GM23338 (cell line): ENCODE results near the gene RAD51B. TPM values are rescaled to one million over a fixed set of nuclear protein-coding genes. Genes with fewer than 3 reads are reported as not detected.

Source experiments
- ATAC-seq: fragments of 200-7000 bp; cut with Tn5 transposase; 3 replicates; pipeline ENCODE4 v1.9.1; 2020
- DNase-seq: peaks from one replicate; pipeline ENCODE4 v3.0.0-alpha.2; 2015; ENCODE audit warnings: low spot score
- H2AFZ ChIP-seq: fragments of 200-600 bp; sonication (generic); 2 replicates; pipeline ENCODE4 v1.8.0; 2016; ENCODE audit warnings: antibody characterized with exemption, mild to moderate bottlenecking, moderate library complexity
- H3F3A ChIP-seq: fragments of 200-600 bp; sonication (generic); replicated peaks from 2 replicates; pipeline ENCODE4 v1.8.0; 2017; ENCODE audit warnings: antibody characterized with exemption, mixed run types, low read depth
- H3K27ac ChIP-seq: fragments of 200-600 bp; sonication (generic); 2 replicates; pipeline ENCODE4 v1.6.1; 2016; ENCODE audit warnings: low read depth
- H3K27me3 ChIP-seq: fragments of 200-600 bp; sonication (generic); 2 replicates; pipeline ENCODE4 v1.8.0; 2016; ENCODE audit warnings: mild to moderate bottlenecking, mixed run types, moderate library complexity; ENCODE audit not compliant: insufficient read depth
- H3K36me3 ChIP-seq: fragments of 200-600 bp; sonication (generic); 2 replicates; pipeline ENCODE4 v1.8.0; 2016; ENCODE audit warnings: mild to moderate bottlenecking; ENCODE audit not compliant: insufficient read depth
- H3K4me1 ChIP-seq: fragments of 200-600 bp; sonication (generic); 2 replicates; pipeline ENCODE4 v1.8.0; 2016; ENCODE audit warnings: mild to moderate bottlenecking, moderate library complexity; ENCODE audit not compliant: insufficient read depth
- H3K4me2 ChIP-seq: fragments of 200-600 bp; sonication (generic); 2 replicates; pipeline ENCODE4 v1.7.1; 2017; ENCODE audit warnings: mixed run types
- H3K4me3 ChIP-seq: fragments of 200-600 bp; sonication (generic); 2 replicates; pipeline ENCODE4 v1.6.1; 2016; ENCODE audit warnings: mixed run types
- H3K79me2 ChIP-seq: fragments of 200-600 bp; sonication (generic); replicated peaks from 2 replicates; pipeline ENCODE4 v1.8.0; 2017; ENCODE audit warnings: mild to moderate bottlenecking; ENCODE audit not compliant: insufficient read depth
- H3K9me2 ChIP-seq: fragments of 200-600 bp; sonication (generic); 2 replicates; pipeline ENCODE4 v1.8.0; 2017; ENCODE audit not compliant: insufficient read depth
- H4K20me1 ChIP-seq: fragments of 200-600 bp; sonication (generic); replicated peaks from 2 replicates; pipeline ENCODE4 v1.8.0; 2017; ENCODE audit warnings: mild to moderate bottlenecking; ENCODE audit not compliant: insufficient read depth
- H3K27ac Mint-ChIP-seq: 2 replicates; pipeline ENCODE4 v1.8.0; 2020; ENCODE audit warnings: inconsistent platforms, mild to moderate bottlenecking, moderate library complexity, mixed read lengths
- H3K27me3 Mint-ChIP-seq: 3 replicates; pipeline ENCODE4 v1.8.0; 2022; ENCODE audit warnings: low read depth, mild to moderate bottlenecking, moderate library complexity, mixed read lengths, inconsistent platforms; ENCODE audit not compliant: insufficient read depth, poor library complexity
- H3K36me3 Mint-ChIP-seq: 3 replicates; pipeline ENCODE4 v1.8.0; 2021; ENCODE audit warnings: low read depth, mild to moderate bottlenecking, inconsistent platforms, moderate library complexity, mixed read lengths
- H3K4me1 Mint-ChIP-seq: 3 replicates; pipeline ENCODE4 v1.8.0; 2020; ENCODE audit warnings: mild to moderate bottlenecking, inconsistent platforms, mixed read lengths
- H3K4me3 Mint-ChIP-seq: 3 replicates; pipeline ENCODE4 v1.8.0; 2021; ENCODE audit warnings: moderate library complexity, mild to moderate bottlenecking, inconsistent platforms, mixed read lengths
- H3K9me3 Mint-ChIP-seq: 3 replicates; pipeline ENCODE4 v1.8.0; 2020; ENCODE audit warnings: moderate library complexity, mild to moderate bottlenecking, inconsistent platforms, mixed read lengths
- CREB1 ChIP-seq: fragments of 250-450 bp; sonication (Bioruptor Pico); IDR thresholded peaks from 2 replicates; pipeline ENCODE4 v1.5.0; 2020; ENCODE audit warnings: low read depth, mild to moderate bottlenecking, moderate library complexity
- EZH2 ChIP-seq: fragments of 200-600 bp; sonication (generic); IDR thresholded peaks from one replicate; pipeline ENCODE4 v1.8.0; 2017; ENCODE audit warnings: antibody characterized with exemption, mild to moderate bottlenecking, low read depth; ENCODE audit not compliant: unreplicated experiment
- EZH2phosphoT487 ChIP-seq: fragments of 200-600 bp; sonication (generic); IDR thresholded peaks from one replicate; pipeline ENCODE4 v1.8.1; 2018; ENCODE audit warnings: antibody characterized with exemption; ENCODE audit not compliant: unreplicated experiment
- JUNB ChIP-seq: IDR thresholded peaks from one replicate; pipeline ENCODE4 v1.6.1; 2016; ENCODE audit warnings: antibody characterized with exemption; ENCODE audit not compliant: unreplicated experiment
- NANOG ChIP-seq: IDR thresholded peaks from 2 replicates; pipeline ENCODE4 v1.6.1; 2016; ENCODE audit warnings: antibody characterized with exemption, borderline replicate concordance
- POLR2AphosphoS5 ChIP-seq: IDR thresholded peaks from 2 replicates; pipeline ENCODE4 v1.6.1; 2016; ENCODE audit warnings: antibody characterized with exemption, low read depth
- ZNF114 ChIP-seq: fragments of 250-450 bp; sonication (Bioruptor Pico); IDR thresholded peaks from 2 replicates; pipeline ENCODE4 v1.5.0; 2020; ENCODE audit warnings: mild to moderate bottlenecking, moderate library complexity
- ZNF331 ChIP-seq: fragments of 250-450 bp; sonication (Bioruptor Pico); IDR thresholded peaks from 2 replicates; pipeline ENCODE4 v1.5.0; 2020; ENCODE audit warnings: low read depth, mild to moderate bottlenecking, moderate library complexity
- ZNF462 ChIP-seq: fragments of 250-450 bp; sonication (Bioruptor Pico); IDR thresholded peaks from 2 replicates; pipeline ENCODE4 v1.5.0; 2020; ENCODE audit warnings: mild to moderate bottlenecking, moderate library complexity
- polyA plus RNA-seq: library from polyadenylated mRNA; unstranded; fragments of >200 nt; fragmentation: Nextera tagmentation; extraction: Ambion mirVana; gene quantifications from 2 replicates; pipeline ENCODE4 v1.2.1, GENCODE V29; 2016
- total RNA-seq: library from RNA; depleted of rRNA; stranded (reverse); fragments of >200 nt; shearing (Covaris generic); gene quantifications from 2 replicates; pipeline ENCODE4 v1.2.3, GENCODE V29; 2014
- TF ChIP-seq, protein P1 (sequence below): IDR thresholded peaks from one replicate; pipeline ENCODE4 v1.6.1; 2018; ENCODE audit warnings: antibody characterized with exemption; ENCODE audit not compliant: unreplicated experiment

Gene RAD51B
- total and polyA plus RNA-seq, 2 experiments from 2014 or later, result 15.7 to 29.1 TPM

DNA sequence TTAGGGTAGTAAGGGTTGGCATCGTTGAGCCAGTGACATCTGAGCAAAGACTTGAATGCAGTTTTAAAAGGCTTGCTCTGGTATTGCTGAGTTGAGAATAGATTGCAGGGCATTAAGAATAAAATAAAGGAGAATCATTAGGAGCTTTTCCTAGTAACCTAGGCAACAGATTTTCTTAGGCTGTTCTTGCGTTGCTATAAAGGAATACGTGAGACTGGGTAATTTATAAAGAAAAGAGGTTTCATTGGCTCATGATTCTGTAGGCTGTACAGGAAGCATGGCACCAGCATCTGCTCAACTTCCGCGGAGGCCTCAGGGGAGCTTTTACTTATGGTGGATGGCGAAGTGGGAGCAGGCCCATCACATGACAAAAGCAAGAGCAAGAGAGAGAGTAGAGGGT is 97.4 kb downstream of the RAD51B start:
- Mint-ChIP-seq H3K4me1 (no peaks in the 10 kb centered on the region), H3K4me3 (no peak overlapping the region), H3K36me3 (no peaks in the 10 kb centered on the region), H3K27me3 (no peaks in the 10 kb centered on the region), H3K9me3 (no peaks in the 10 kb centered on the region), H3K27ac (no peak overlapping the region)
- no peak overlapping the region for H3K27ac ChIP-seq
- H3K4me1 ChIP-seq, result peaks cover 9% of the 10 kb centered on the region; the same call in 1 of the 2 replicates
- H4K20me1 ChIP-seq, result no peaks in the 10 kb centered on the region
- no peaks in the 10 kb centered on the region for H3K27me3 ChIP-seq
- no peak overlapping the region for H3K4me3 ChIP-seq
- no peaks in the 10 kb centered on the region for H3K9me2 ChIP-seq
- no peaks in the 10 kb centered on the region for H3F3A ChIP-seq
- no peak overlapping the region for H3K4me2 ChIP-seq
- TF ChIP-seq ZNF114 (CRISPR knock-in tag), result no peak
- TF ChIP-seq JUNB, result no peak
- TF ChIP-seq NANOG, result no peak
- no peak for TF ChIP-seq EZH2phosphoT487
- TF ChIP-seq ZNF331 (CRISPR knock-in tag), result no peak
- TF ChIP-seq, protein P1, sequence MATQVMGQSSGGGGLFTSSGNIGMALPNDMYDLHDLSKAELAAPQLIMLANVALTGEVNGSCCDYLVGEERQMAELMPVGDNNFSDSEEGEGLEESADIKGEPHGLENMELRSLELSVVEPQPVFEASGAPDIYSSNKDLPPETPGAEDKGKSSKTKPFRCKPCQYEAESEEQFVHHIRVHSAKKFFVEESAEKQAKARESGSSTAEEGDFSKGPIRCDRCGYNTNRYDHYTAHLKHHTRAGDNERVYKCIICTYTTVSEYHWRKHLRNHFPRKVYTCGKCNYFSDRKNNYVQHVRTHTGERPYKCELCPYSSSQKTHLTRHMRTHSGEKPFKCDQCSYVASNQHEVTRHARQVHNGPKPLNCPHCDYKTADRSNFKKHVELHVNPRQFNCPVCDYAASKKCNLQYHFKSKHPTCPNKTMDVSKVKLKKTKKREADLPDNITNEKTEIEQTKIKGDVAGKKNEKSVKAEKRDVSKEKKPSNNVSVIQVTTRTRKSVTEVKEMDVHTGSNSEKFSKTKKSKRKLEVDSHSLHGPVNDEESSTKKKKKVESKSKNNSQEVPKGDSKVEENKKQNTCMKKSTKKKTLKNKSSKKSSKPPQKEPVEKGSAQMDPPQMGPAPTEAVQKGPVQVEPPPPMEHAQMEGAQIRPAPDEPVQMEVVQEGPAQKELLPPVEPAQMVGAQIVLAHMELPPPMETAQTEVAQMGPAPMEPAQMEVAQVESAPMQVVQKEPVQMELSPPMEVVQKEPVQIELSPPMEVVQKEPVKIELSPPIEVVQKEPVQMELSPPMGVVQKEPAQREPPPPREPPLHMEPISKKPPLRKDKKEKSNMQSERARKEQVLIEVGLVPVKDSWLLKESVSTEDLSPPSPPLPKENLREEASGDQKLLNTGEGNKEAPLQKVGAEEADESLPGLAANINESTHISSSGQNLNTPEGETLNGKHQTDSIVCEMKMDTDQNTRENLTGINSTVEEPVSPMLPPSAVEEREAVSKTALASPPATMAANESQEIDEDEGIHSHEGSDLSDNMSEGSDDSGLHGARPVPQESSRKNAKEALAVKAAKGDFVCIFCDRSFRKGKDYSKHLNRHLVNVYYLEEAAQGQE, result no peak
- no peak for TF ChIP-seq EZH2
- TF ChIP-seq CREB1 (CRISPR knock-in tag), result no peak
- no peak for TF ChIP-seq POLR2AphosphoS5
- no peak for TF ChIP-seq ZNF462 (CRISPR knock-in tag)
- no peaks in the 10 kb centered on the region for H3K79me2 ChIP-seq
- no peaks in the 10 kb centered on the region for H3K36me3 ChIP-seq
- no peak for DNase-seq
- H2AFZ ChIP-seq, result no peak overlapping the region
- ATAC-seq, result no peak
